ENCODE data around the gene ZNF628. TPM values are rescaled to one million over a fixed set of nuclear protein-coding genes. Genes with fewer than 3 reads are reported as not detected.

The ZNF628 gene
- total RNA-seq, 4 donors from 2014 or later: 1.7 to 6.4 (median 2.6) TPM

- TF ChIP-seq, protein P1, sequence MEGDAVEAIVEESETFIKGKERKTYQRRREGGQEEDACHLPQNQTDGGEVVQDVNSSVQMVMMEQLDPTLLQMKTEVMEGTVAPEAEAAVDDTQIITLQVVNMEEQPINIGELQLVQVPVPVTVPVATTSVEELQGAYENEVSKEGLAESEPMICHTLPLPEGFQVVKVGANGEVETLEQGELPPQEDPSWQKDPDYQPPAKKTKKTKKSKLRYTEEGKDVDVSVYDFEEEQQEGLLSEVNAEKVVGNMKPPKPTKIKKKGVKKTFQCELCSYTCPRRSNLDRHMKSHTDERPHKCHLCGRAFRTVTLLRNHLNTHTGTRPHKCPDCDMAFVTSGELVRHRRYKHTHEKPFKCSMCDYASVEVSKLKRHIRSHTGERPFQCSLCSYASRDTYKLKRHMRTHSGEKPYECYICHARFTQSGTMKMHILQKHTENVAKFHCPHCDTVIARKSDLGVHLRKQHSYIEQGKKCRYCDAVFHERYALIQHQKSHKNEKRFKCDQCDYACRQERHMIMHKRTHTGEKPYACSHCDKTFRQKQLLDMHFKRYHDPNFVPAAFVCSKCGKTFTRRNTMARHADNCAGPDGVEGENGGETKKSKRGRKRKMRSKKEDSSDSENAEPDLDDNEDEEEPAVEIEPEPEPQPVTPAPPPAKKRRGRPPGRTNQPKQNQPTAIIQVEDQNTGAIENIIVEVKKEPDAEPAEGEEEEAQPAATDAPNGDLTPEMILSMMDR (IDR thresholded peaks at IDR 0.05): no peak
- DNase-seq (ENCODE audit: low spot score) (no peak), ATAC-seq (ENCODE audit: low FRiP score) (no peak)
Measured at GRCh38 chr19:55436847-55437246, 39.6 kb upstream of the ZNF628 start.

DNA sequence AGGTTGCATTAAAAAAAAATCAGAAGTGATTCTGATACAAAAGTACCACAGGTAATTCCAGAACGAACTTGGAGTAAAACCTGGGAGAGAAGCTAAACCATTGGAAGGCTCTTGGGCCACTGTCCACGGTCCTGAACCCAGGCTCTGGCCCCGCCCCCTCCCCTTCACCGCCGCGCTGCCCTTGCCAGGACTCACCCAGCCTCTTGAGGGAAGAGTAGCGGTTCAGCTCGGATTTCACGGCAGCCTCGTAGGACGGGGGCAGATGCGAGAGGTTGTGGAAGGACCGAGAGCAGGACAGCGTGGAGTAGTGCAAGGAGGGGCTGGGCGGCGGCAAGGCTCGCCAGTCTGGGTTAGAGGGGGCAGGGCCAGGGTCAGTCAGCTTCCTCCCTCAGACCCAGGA, 39.0 kb upstream of the ZNF628 start:
- no peak for DNase-seq (ENCODE audit: low spot score)
- TF ChIP-seq, protein P1 (IDR thresholded peaks at IDR 0.05): no peak
- no peak for ATAC-seq (ENCODE audit: low FRiP score)

DNA sequence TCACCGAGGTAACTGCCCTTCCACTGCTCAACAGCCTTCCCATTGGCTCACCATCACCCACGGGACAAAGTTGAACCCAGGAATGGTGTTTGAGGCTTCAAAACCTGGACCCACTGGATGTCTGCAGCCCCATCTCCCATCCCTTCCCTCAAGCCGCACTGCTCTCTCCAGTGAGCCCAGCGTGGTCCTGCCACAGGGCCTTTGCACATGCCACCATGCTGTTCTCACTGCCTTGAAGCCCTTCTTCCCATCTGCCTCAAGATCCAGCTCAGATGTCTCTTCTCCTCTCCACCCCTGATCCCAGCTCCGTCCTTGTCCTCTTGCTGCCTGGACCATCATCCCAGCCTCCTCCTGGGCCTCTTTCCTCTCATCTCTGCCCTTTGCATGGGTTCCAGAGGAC, 37.4 kb upstream of the ZNF628 start:
- ATAC-seq (ENCODE audit: low FRiP score): no peak
- DNase-seq (ENCODE audit: low spot score): no peak
- TF ChIP-seq, protein P1 (IDR thresholded peaks at IDR 0.05): no peak

GRCh38 chr19:55440411-55441105, 35.9 kb upstream of the ZNF628 start:
- TF ChIP-seq, protein P1 (IDR thresholded peaks at IDR 0.05): no peak
- DNase-seq (ENCODE audit: low spot score): no peak
- no peak for ATAC-seq (ENCODE audit: low FRiP score)

DNA sequence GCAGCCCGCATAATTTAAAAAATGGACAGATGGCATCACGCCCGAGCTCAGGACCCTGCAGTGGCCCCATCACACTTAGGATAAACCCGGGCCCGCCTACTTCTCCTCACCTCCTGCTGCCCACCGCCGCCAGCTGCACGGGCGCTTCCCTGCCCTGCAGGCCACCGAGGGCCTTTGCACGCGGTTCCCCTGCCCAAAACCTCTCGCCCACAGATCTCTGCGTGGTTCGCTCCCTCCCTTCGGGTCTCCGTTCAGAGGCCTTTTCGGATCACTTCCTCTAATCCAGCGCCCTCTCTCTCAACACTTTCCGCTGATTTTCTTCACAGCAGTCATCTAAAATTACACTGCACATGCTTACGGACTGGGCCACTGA, 35.1 kb upstream of the ZNF628 start:
- DNase-seq (ENCODE audit: low spot score) (no peak), ATAC-seq (ENCODE audit: low FRiP score) (no peak)
- TF ChIP-seq, protein P1 (IDR thresholded peaks at IDR 0.05): no peak

DNA sequence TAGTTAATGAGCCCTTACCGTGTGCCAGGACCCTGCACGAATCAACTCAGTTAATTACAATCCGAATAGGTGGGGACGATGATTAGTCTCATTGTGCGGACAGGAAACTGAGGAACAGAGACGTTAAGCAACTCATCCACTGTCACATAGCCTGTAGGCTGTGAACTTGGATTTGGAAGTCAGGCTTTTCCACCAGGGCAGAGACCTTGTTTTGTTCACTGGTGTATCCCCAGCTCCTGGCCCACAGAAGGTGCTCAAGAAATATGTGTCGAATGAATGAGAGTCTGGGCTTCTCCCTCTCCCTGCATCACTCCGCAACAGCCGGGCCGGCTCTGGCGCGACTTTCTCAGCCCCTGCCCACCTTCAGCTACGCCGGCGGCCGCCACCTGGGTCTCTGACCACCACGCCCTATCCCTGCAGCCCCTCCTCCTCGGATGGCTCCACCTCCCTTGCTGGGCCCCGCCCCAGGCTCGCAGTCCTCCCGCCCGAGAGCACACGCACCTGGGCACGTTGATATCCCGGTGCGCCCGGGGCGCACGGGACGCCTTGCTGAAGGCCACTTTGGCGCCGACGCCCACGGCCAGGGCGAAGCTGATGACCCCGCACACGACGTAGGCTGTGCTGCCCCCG, 34.6 kb upstream of the ZNF628 start:
- ATAC-seq (ENCODE audit: low FRiP score): no peak
- DNase-seq (ENCODE audit: low spot score): no peak
- TF ChIP-seq, protein P1 (IDR thresholded peaks at IDR 0.05): no peak
